OCI-LY7 (cell line): ENCODE results near the gene SSU72. TPM values are rescaled to one million over a fixed set of nuclear protein-coding genes. Genes with fewer than 3 reads are reported as not detected.
"Not testable (repeated sequence)": the region's sequence is repeated elsewhere in the genome, so short reads cannot be mapped to it uniquely, and the experiment has no call there.

ENCODE experiments used
- BruUV-seq: library from RNA; stranded (reverse); fragments of 400-500 nt; replicated peaks from 2 replicates; lab custom pipeline; 2021; lab: Mats Ljungman, UMichigan
- CTCF ChIA-PET: fragments of 300-600 bp; sonication (Branson Sonifier 250); formaldehyde crosslinking; loops from one replicate; lab custom pipeline; 2022; ENCODE audit warnings: antibody characterized with exemption; ENCODE audit not compliant: unreplicated experiment; lab: Charles Lee
- POLR2A ChIA-PET: fragments of 300-600 bp; sonication (Branson Sonifier 250); formaldehyde crosslinking; loops from one replicate; lab custom pipeline; 2022; ENCODE audit warnings: antibody characterized with exemption; lab: Charles Lee
- DNase-seq: peaks from one replicate; pipeline ENCODE4 v3.0.0-alpha.2; 2015; ENCODE audit warnings: low spot score
- H2AFZ ChIP-seq: fragments of 200-600 bp; sonication (generic), shearing (Covaris generic); 2 replicates; pipeline ENCODE4 v1.6.1; 2014; ENCODE audit warnings: mild to moderate bottlenecking, antibody characterized with exemption, low read length, moderate library complexity
- H3K27ac ChIP-seq: fragments of 200-600 bp; sonication (generic); 2 replicates; pipeline ENCODE4 v1.5.1; 2014; ENCODE audit warnings: mixed run types, low read depth, mild to moderate bottlenecking, moderate library complexity, low read length, inconsistent platforms; ENCODE audit not compliant: poor library complexity, severe bottlenecking
- H3K36me3 ChIP-seq: fragments of 200-600 bp; sonication (generic); 2 replicates; pipeline ENCODE4 v1.6.1; 2014; ENCODE audit warnings: mild to moderate bottlenecking, antibody characterized with exemption, low read length, moderate library complexity, mixed read lengths; ENCODE audit not compliant: insufficient read depth
- H3K4me1 ChIP-seq: fragments of 200-600 bp; sonication (generic); 2 replicates; pipeline ENCODE4 v1.5.1; 2014; ENCODE audit warnings: mild to moderate bottlenecking, low read length; ENCODE audit not compliant: insufficient read depth, poor library complexity, severe bottlenecking
- H3K4me2 ChIP-seq: fragments of 200-600 bp; sonication (generic); 2 replicates; pipeline ENCODE4 v1.6.1; 2014; ENCODE audit warnings: mild to moderate bottlenecking, low read length
- H3K4me3 ChIP-seq: fragments of 200-600 bp; sonication (generic); 2 replicates; pipeline ENCODE4 v1.5.1; 2014; ENCODE audit warnings: mild to moderate bottlenecking, low read depth, low read length; ENCODE audit not compliant: poor library complexity, severe bottlenecking
- H3K79me2 ChIP-seq: fragments of 200-600 bp; sonication (generic); 2 replicates; pipeline ENCODE4 v1.6.1; 2016; ENCODE audit warnings: low read depth, mild to moderate bottlenecking, low read length, moderate library complexity, mixed read lengths; ENCODE audit not compliant: insufficient read depth
- H3K9me2 ChIP-seq: fragments of 200-600 bp; sonication (generic); 2 replicates; pipeline ENCODE4 v1.6.1; 2016; ENCODE audit warnings: mild to moderate bottlenecking, low read length, mixed read lengths; ENCODE audit not compliant: insufficient read depth
- H3K9me3 ChIP-seq: fragments of 200-600 bp; sonication (generic); 2 replicates; pipeline ENCODE4 v1.6.1; 2014; ENCODE audit warnings: mild to moderate bottlenecking, mixed run types, low read length, mixed read lengths
- H4K20me1 ChIP-seq: fragments of 200-600 bp; sonication (generic); 2 replicates; pipeline ENCODE4 v1.6.1; 2014; ENCODE audit warnings: mild to moderate bottlenecking, antibody characterized with exemption, low read length, moderate library complexity, mixed read lengths; ENCODE audit not compliant: insufficient read depth
- EZH2phosphoT487 ChIP-seq: fragments of 200-600 bp; sonication (generic); IDR thresholded peaks from 2 replicates; pipeline ENCODE4 v1.6.1; 2018; ENCODE audit warnings: low read depth, borderline replicate concordance, mild to moderate bottlenecking, mixed run types, antibody characterized with exemption, low read length, moderate library complexity, mixed read lengths
- intact Hi-C: fragments of 100-400 bp; cut with micrococcal nuclease; formaldehyde crosslinking; loops from one replicate; pipeline ENCODE4 v1.10.0; 2022; ENCODE audit not compliant: unreplicated experiment
- total RNA-seq, 2 experiments: library from RNA; depleted of rRNA in 1 of 2; stranded (reverse); fragments of >200 nt in 1 of 2; shearing (Covaris generic) in 1 of 2; gene quantifications; 2 replicates each; pipeline ENCODE4 v1.2.3, GENCODE V29; 2014 to 2022
- TF ChIP-seq, protein P1 (sequence below): fragments of 200-600 bp; sonication (generic); conservative IDR thresholded peaks from 2 replicates; pipeline ENCODE4 v1.5.1; 2014; ENCODE audit warnings: mild to moderate bottlenecking, antibody characterized with exemption, low read length, moderate library complexity, mixed read lengths

The SSU72 gene
- total RNA-seq, 2 experiments from 2014 or later = 97.7 to 149 TPM

- Histone ChIP-seq H3K4me1 (no peaks in the 10 kb centered on the region), H3K4me2 (no peak overlapping the region), H4K20me1 (no peaks in the 10 kb centered on the region), H3K9me3 (no peaks in the 10 kb centered on the region), H3K36me3 (no peaks in the 10 kb centered on the region), H3K4me3 (no peak overlapping the region), H3K79me2 (no peaks in the 10 kb centered on the region), H3K9me2 (no peaks in the 10 kb centered on the region), H2AFZ (no peak overlapping the region), H3K27ac (no peak overlapping the region)
- CTCF ChIA-PET = no interaction called here
- POLR2A ChIA-PET = no interaction called here
- intact Hi-C loops = no loop called here
- no peak for DNase-seq
- TF ChIP-seq EZH2phosphoT487 = no peak
- TF ChIP-seq, protein P1, sequence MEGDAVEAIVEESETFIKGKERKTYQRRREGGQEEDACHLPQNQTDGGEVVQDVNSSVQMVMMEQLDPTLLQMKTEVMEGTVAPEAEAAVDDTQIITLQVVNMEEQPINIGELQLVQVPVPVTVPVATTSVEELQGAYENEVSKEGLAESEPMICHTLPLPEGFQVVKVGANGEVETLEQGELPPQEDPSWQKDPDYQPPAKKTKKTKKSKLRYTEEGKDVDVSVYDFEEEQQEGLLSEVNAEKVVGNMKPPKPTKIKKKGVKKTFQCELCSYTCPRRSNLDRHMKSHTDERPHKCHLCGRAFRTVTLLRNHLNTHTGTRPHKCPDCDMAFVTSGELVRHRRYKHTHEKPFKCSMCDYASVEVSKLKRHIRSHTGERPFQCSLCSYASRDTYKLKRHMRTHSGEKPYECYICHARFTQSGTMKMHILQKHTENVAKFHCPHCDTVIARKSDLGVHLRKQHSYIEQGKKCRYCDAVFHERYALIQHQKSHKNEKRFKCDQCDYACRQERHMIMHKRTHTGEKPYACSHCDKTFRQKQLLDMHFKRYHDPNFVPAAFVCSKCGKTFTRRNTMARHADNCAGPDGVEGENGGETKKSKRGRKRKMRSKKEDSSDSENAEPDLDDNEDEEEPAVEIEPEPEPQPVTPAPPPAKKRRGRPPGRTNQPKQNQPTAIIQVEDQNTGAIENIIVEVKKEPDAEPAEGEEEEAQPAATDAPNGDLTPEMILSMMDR = no peak
- BruUV-seq = no TSS peak
Observed at GRCh38 chr1:1596493-1597274, 22.0 kb upstream of the SSU72 start.

GRCh38 chr1:1595341-1595740 is 20.7 kb upstream of the SSU72 start:
- H4K20me1 ChIP-seq, H3K4me1 ChIP-seq, H2AFZ ChIP-seq, H3K4me3 ChIP-seq, H3K9me3 ChIP-seq, DNase-seq, H3K27ac ChIP-seq, BruUV-seq, H3K36me3 ChIP-seq, intact Hi-C loops, POLR2A ChIA-PET, H3K9me2 ChIP-seq, H3K4me2 ChIP-seq, H3K79me2 ChIP-seq, CTCF ChIA-PET: not testable (repeated sequence)

DNA sequence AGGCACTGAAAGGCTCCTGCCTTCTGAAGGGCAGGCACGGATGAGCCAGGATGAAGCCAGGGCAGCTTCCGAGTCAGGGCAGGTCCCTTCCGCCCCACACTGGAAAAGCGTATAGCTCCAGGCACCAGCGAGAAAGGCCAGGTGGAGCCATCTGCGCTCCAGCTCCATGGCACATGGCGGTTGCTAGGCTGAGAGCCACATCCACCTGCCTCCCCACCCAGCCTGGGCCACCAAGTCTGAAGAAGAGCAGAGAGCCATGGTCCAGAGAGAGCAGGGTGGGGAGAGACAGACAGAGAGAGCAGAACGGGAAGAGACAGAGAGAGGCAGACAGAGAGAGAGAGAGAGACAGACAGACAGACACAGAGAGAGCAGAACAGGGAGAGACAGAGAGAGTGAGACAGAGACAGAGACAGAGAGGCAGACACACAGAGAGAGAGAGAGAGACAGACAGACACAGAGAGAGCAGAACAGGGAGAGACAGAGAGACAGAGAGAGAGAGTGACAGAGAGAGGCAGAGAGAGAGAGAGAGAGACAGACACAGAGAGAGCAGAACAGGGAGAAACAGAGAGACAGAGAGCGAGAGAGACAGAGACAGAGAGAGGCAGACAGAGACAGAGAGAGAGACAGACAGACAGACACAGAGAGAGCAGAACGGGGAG is 20.1 kb upstream of the SSU72 start:
- H3K4me3 ChIP-seq = no peak overlapping the region
- POLR2A ChIA-PET = no interaction called here
- no peaks in the 10 kb centered on the region for H3K4me1 ChIP-seq
- H3K79me2 ChIP-seq = no peaks in the 10 kb centered on the region
- no peaks in the 10 kb centered on the region for H4K20me1 ChIP-seq
- CTCF ChIA-PET = no interaction called here
- no peaks in the 10 kb centered on the region for H3K36me3 ChIP-seq
- H3K4me2 ChIP-seq = no peak overlapping the region
- H2AFZ ChIP-seq = no peak overlapping the region
- no TSS peak for BruUV-seq
- DNase-seq = no peak
- no peak overlapping the region for H3K27ac ChIP-seq
- intact Hi-C loops = no loop called here
- H3K9me2 ChIP-seq = no peaks in the 10 kb centered on the region
- no peaks in the 10 kb centered on the region for H3K9me3 ChIP-seq
- TF ChIP-seq, protein P1 = no peak
- no peak for TF ChIP-seq EZH2phosphoT487
